ENCODE results near the gene ACTR3.
"Not testable (repeated sequence)": the region's sequence is repeated elsewhere in the genome, so short reads cannot be mapped to it uniquely, and the experiment has no call there.

The ACTR3 gene

GRCh38 chr2:113905886-113906285 lies 16.0 kb downstream of the ACTR3 start:
- no peak for DNase-seq (ENCODE audit: low spot score)

DNA sequence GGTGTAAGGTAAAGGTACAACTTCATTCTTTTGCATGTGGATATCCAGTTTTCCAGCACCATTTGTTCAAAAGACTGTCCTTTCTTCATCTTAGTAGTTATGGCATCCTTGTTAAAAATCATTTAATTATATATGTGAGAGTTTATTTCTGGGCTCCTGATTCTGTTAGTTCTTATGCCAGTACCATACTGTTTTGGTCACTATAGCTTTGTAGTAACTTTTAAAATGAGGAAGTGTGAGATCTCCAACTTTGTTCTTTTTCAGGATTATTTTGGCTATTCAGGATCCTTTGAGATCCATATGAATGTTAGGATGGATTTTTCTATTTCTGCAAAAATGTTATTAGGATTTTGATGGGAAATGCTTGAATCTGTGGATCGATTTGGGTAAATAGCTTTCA lies 16.8 kb downstream of the ACTR3 start:
- DNase-seq (ENCODE audit: low spot score), result no peak

- DNase-seq (ENCODE audit: low spot score), result no peak
These were observed 17.4 kb downstream of the ACTR3 start for GRCh38 chr2:113907297-113907696.

- DNase-seq (ENCODE audit: low spot score), result no peak
These were observed 20.3 kb downstream of the ACTR3 start for GRCh38 chr2:113910110-113910717.

DNA sequence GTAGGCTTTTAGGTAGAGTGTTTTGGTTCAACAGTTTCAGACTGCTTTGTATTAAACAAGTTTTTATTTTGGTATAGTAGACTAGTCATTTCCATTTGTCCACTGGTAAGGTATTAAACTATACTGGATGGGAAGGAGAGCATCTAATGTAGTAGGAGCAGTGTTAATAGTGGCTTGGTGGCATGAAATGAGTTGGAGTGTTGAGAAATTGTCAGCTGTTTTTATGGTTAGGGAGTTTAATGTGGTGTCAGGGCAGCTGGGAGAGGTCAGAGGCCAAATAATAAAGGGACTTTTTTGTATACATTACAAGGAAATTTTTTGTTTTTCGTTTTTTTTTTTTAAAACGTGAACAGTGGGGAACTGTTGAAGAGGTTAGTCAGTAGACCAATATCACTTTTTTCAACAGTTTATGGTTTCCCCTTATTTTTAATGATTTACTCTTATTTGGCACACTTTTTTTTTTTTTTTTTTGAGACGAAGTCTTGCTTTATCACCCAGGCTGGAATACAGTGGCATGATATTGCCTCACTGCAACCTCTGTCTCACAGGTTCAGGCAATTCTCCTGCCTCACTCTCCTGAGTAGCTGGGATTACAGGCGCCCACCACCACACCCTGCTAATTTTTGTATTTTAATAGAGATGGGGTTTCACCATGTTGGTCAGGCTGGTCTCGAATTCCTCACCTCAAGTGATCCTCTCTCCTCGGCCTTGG lies 21.2 kb downstream of the ACTR3 start:
- DNase-seq (ENCODE audit: low spot score), result no peak

DNA sequence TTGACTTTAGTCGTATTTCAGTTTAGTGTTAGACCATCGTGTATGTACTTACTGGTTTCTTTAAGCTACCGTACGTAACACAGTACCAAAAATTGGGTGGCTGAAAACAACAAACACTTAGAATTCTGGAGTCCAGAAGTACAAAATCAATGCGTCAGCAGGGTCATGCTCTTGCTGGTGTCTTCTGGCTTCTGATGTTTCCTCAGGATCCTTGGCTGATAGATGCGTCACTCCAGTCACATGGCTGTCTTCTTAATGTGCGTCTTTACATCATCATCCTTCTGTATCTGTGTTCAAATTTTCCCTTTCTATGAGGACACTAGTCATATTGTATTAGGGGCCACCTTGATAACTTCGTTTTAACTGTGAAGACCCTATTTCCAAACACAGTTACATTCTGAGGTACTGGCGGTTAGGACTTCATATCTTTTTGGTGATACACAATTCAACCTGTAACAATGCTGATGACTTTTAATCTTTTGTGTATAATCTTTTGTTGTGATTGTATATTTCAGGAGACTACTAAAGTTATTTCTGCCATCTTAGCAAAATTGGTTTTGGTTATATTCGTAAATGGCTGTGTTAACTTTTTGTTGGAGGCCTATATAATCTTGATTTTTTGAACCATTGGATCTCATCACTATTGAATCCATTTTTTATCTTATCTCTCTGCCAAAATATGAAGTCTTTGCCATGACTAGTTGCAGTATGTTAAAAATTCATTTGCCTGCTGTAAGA lies 25.4 kb downstream of the ACTR3 start:
- no peak for DNase-seq (ENCODE audit: low spot score)

- DNase-seq (ENCODE audit: low spot score), result no peak
These were observed 28.3 kb downstream of the ACTR3 start for GRCh38 chr2:113918229-113918628.

- DNase-seq (ENCODE audit: low spot score), result no peak
These were observed 31.1 kb downstream of the ACTR3 start for GRCh38 chr2:113920996-113921395.

- DNase-seq (ENCODE audit: low spot score), result no peak
These were observed 32.4 kb downstream of the ACTR3 start for GRCh38 chr2:113922335-113922734.

DNA sequence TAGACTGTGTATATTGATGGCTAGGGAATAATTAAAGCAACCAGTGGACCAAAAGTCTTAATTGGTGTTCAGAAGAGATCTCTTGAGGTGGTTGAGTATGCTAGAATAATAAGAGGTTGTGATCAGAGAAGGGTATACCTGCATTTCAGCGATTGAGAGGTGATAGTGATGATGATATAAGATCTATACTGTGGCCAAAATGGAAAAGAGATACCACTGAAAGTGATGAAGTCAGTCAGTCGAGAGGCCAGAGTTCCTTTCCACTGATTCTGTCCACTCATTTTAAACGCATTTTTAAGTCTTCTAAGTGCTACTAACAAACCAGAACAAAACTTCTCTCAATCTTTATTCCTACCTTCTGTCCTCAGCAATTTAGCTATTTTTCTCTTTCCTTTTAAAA lies 32.9 kb downstream of the ACTR3 start:
- DNase-seq (ENCODE audit: low spot score), result no peak

- no peak for DNase-seq (ENCODE audit: low spot score)
These were observed 36.0 kb downstream of the ACTR3 start for GRCh38 chr2:113925884-113926283.

DNA sequence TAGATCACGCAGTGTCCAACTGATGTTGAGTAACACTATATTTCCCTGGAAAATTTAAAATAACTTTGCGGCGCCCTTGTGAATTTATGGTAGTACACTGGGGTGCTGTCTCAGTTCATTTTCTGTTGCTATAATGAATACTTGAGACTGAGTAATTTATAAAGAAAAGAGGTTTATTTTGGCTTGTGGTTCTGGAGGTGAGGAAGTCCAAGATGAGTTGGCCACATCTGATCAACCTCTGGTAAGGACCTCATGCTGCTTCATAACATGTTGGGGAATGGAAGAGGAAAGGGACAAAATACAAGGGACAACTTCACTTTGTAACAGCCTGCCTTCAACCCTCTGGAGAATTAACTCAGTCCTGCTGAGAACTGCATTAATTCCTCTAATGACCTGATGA lies 36.4 kb downstream of the ACTR3 start:
- no peak for DNase-seq (ENCODE audit: low spot score)

DNA sequence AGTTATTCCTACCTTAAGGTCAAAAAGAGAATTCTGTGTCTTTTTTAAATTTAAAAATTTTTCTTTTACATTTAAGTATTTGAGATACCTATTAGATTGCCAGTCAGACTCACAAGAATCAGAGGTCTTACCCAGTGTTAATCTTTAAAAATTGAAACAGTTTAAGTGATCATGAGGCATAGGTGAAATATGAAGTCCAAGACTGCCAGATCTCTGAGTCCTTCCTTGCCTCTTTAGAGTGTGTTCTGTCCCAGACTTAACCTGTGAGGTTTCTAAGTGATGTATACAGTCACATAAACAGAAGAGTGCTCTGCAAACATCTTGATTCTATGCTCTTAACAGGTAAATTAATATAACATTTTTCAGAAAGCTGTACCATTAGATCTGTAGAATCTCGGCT lies 40.6 kb downstream of the ACTR3 start:
- no peak for DNase-seq (ENCODE audit: low spot score)

- DNase-seq (ENCODE audit: low spot score), result no peak
These were observed 47.6 kb downstream of the ACTR3 start for GRCh38 chr2:113937501-113937900.

GRCh38 chr2:113940891-113941290 lies 51.0 kb downstream of the ACTR3 start:
- no peak for DNase-seq (ENCODE audit: low spot score)

GRCh38 chr2:113945784-113946183 lies 55.9 kb downstream of the ACTR3 start:
- not testable (repeated sequence) for DNase-seq (ENCODE audit: low spot score)

- DNase-seq (ENCODE audit: low spot score), result not testable (repeated sequence)
These were observed 61.0 kb downstream of the ACTR3 start for GRCh38 chr2:113950906-113951305.

DNA sequence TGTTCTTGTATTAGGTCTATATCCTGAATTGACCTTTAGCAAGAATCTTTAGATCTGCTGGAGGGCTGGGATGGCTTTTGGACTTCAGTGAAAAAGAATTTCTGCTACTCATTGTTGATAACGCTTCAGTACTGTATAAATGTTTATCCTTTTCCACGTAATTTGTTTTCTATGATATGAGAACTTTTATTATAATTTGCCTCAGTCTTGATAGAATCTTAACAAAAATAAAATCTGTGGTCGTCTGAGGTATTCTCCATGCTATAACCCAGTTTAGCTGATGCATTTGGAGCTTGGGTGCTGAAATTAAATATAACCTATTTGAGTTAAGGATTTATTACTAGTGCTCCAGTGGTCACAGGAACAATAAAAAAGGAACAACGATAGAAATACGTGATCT lies 71.1 kb downstream of the ACTR3 start:
- no peak for DNase-seq (ENCODE audit: low spot score)

DNA sequence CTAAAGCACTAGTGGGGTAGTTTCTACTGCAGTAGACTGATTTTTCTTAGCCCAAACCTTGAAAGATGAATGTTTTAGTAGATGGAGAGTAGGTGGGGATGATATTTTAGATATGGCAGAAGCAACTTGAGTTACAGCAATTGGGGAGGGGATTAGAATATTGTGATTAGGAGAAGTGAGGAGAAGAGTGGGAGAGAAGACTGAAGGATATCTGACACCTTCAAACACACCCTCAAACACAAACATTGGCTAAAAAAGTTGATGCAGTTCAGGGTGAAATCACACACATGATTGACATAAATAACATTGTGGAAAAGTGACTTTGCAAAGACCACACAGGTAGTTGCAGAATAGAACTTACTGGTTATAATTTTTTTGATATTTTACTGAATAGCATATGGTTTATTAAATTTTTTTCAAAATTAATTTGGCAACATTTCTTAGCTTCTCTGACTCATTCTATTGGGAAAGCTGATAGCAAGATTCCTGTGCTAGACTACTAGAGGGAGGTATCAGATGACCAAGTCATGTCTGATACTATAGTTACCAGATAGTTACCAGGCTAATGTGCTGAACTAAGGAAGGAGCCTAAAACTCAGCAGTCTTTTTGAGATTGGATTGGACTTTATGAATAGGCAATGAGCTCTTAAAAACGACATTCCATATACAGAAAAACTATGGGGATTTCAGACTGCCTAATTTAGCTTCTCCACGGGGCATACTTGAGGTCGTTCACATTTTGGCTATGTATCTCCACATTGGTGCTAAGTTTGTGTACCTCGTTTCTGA lies 73.0 kb downstream of the ACTR3 start:
- DNase-seq (ENCODE audit: low spot score), result no peak

GRCh38 chr2:113963965-113964364 lies 74.1 kb downstream of the ACTR3 start:
- DNase-seq (ENCODE audit: low spot score), result no peak

GRCh38 chr2:113964436-113964835 lies 74.5 kb downstream of the ACTR3 start:
- no peak for DNase-seq (ENCODE audit: low spot score)

DNA sequence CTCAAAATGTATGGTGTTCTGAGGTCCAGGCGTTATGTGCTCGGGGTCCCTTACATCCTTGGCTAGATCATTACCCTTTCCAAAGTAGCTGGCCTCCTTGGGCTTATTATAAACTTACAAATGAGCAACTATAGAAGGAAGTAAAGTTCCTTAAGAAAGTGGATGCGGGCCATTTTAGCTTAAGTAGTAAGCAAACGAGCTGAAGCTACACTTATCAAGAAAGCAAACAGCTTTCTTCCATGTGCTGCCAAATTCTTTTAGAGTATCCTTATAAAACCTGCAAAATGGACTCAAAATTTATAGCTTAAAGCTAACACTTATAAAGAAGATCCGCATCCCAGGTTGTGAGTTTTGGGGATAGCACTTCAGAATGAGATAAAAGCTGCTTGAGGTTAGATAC lies 75.3 kb downstream of the ACTR3 start:
- no peak for DNase-seq (ENCODE audit: low spot score)

- peak; percentile 49 for DNase-seq (ENCODE audit: low spot score)
These were observed 75.8 kb downstream of the ACTR3 start for GRCh38 chr2:113965644-113966043.

Measured in D341Med (cell line).